Measurements from ENCODE around the gene OR10A5.
"Not testable (repeated sequence)": the region's sequence is repeated elsewhere in the genome, so short reads cannot be mapped to it uniquely, and the experiment has no call there.

Gene OR10A5

DNA sequence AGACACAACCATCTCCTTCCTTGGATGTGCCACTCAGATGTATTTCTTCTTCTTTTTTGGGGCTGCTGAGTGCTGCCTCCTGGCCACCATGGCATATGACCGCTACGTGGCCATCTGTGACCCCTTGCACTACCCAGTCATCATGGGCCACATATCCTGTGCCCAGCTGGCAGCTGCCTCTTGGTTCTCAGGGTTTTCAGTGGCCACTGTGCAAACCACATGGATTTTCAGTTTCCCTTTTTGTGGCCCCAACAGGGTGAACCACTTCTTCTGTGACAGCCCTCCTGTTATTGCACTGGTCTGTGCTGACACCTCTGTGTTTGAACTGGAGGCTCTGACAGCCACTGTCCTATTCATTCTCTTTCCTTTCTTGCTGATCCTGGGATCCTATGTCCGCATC is 31.4 kb downstream of the OR10A5 start:
- no peak for DNase-seq

GRCh38 chr11:6882751-6883150 is 37.3 kb downstream of the OR10A5 start:
- no peak for DNase-seq

- not testable (repeated sequence) for DNase-seq
Measured at GRCh38 chr11:6887711-6888110, 42.2 kb downstream of the OR10A5 start.

DNA sequence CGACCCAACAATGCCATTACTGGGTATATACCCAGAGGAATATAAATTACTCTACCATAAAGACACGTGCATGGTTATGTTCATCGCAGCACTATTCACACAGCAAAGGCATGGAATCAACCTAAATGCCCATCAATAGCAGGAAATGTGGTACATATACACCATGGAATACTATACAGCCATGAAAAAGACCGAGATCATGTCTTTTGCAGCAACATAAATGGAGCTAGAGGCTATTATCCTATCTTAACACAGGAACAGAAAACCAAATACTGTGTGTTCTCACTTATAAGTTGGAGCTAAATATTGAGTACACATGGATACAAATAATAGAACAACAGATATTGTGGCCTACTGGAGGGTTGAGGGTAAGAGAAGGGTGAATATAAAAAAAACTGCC is 43.3 kb downstream of the OR10A5 start:
- no peak for DNase-seq

DNA sequence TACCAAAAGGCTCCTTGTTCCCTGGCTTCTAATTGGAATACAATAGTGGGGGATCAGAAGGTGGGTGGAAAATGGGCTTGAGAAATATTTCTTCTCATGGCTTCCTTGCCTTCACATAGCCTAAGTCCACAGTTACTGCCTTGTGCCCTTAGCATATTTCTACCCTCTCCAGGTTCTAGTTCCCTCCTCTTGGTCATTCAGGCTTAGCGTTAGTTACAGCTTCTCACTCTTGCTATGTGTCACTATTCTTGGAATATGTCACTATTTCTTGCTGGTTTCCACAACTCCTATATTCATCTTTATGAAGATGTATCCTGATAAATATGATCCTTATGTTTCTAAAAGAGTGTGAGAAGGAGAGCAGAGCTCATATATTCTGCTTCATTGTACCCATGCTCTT is 44.4 kb downstream of the OR10A5 start:
- no peak for DNase-seq

- no peak for DNase-seq
Measured at GRCh38 chr11:6892400-6892799, 46.9 kb downstream of the OR10A5 start, which contains the start of gene OR2D2. Gene OR2D2 (minus strand): TSS chr11:6892500. CDS start chr11:6892500, 0 bp downstream.

DNA sequence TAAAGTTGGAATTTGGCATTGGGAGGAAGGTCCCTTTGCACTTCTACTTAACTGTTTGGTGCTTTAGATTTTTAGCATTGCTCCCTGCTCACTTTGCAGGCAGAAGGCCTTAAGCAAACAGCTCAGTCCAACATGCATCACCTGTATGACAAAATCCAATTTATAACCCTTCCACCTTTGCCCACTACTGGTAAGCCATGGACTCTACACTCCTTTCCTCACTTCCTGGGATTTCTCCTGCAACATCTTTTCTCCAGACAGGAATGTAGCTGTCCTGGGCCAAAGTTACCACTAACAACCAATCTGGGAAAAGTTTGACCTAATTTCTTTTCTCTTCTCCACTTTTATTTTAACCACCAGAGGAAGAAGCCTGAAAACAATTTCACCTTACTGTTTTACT is 48.6 kb downstream of the OR10A5 start:
- DNase-seq: no peak

DNA sequence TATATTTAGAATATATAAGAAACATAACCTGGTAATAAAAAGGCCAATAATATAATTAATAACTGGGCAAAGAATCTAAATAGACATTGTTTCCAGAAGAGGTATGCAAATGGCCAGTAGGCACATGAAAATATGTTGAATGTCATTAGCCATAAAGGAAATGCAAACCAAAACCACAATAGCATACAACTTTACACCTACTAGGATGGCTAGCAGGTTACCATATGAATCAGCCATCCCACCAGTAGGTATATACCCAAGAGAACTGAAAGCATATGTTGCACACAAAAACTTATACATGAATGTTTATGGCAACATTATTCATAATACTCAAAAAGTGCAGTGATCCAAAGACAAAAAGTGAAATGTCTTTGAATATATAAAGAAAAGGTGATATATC is 49.5 kb downstream of the OR10A5 start:
- no peak for DNase-seq
